HepG2 (cell line): ENCODE data around the gene TTBK1. TPM values are rescaled to one million over a fixed set of nuclear protein-coding genes. Genes with fewer than 3 reads are reported as not detected.

ENCODE experiments used
- CBX5 ChIP-seq: sonication (generic); formaldehyde crosslinking; IDR thresholded peaks from 2 replicates; pipeline ENCODE4 v1.4.0; 2020; ENCODE audit warnings: missing genetic modification reagents, borderline replicate concordance
- DNMT1 ChIP-seq: sonication (generic); formaldehyde crosslinking; IDR thresholded peaks from 2 replicates; pipeline ENCODE4 v1.5.1; 2020; ENCODE audit warnings: mild to moderate bottlenecking, missing genetic modification reagents
- EHMT2 ChIP-seq: fragments of 200-600 bp; sonication (generic); IDR thresholded peaks from 2 replicates; pipeline ENCODE4 v1.7.0; 2017; ENCODE audit warnings: antibody characterized with exemption, low read depth, low read length, borderline replicate concordance
- EZH2 ChIP-seq: conservative IDR thresholded peaks from 2 replicates; pipeline ENCODE4 v1.6.1; 2012; ENCODE audit warnings: mild to moderate bottlenecking, low read depth, low read length, moderate library complexity
- HNF4A ChIP-seq: sonication (generic); formaldehyde crosslinking; IDR thresholded peaks from 2 replicates; pipeline ENCODE4 v1.4.0; 2020; ENCODE audit warnings: missing genetic modification reagents
- IKZF4 ChIP-seq: sonication (generic); formaldehyde crosslinking; IDR thresholded peaks from 2 replicates; pipeline ENCODE4 v1.5.1; 2020; ENCODE audit warnings: borderline replicate concordance, mild to moderate bottlenecking, low read depth, missing genetic modification reagents; ENCODE audit errors: not compliant biosample characterization
- MAFG ChIP-seq: sonication (generic); formaldehyde crosslinking; IDR thresholded peaks from 2 replicates; pipeline ENCODE4 v1.5.1; 2020; ENCODE audit warnings: mild to moderate bottlenecking, missing genetic modification reagents
- MXD4 ChIP-seq: IDR thresholded peaks from 2 replicates; pipeline ENCODE4 v1.6.1; 2016; ENCODE audit warnings: mild to moderate bottlenecking, missing biosample characterization, missing genetic modification reagents
- NFIC ChIP-seq: IDR thresholded peaks from 2 replicates; pipeline ENCODE4 v1.6.1; 2012; ENCODE audit warnings: mild to moderate bottlenecking, low read length, inconsistent platforms
- NONO ChIP-seq, 2 experiments: fragments of 450-650 bp in 1 of 2; sonication (generic) in 1 of 2; formaldehyde crosslinking in 1 of 2; IDR thresholded peaks in 1 of 2; conservative IDR thresholded peaks in 1 of 2; 2 replicates each; pipeline versions ENCODE4 v1.6.1 to v1.8.0; 2017 to 2022; ENCODE audit warnings: mild to moderate bottlenecking in 1 of 2, missing genetic modification reagents in 1 of 2, moderate library complexity in 1 of 2
- PRPF4 ChIP-seq: fragments of 200-400 bp; formaldehyde crosslinking; IDR thresholded peaks from 2 replicates; pipeline ENCODE4 v1.6.1; 2016; ENCODE audit warnings: low read length, low read depth; ENCODE audit not compliant: poor library complexity, severe bottlenecking
- RFX1 ChIP-seq: fragments of 450-650 bp; IDR thresholded peaks from 2 replicates; pipeline ENCODE4 v1.6.1; 2017
- SAFB2 ChIP-seq: sonication (generic); formaldehyde crosslinking; IDR thresholded peaks from 2 replicates; pipeline ENCODE4 v1.5.1; 2020; ENCODE audit warnings: missing genetic modification reagents, low read depth, mild to moderate bottlenecking, borderline replicate concordance
- SALL1 ChIP-seq: sonication (generic); formaldehyde crosslinking; IDR thresholded peaks from 2 replicates; pipeline ENCODE4 v1.8.0; 2022; ENCODE audit warnings: mild to moderate bottlenecking, missing genetic modification reagents
- SCMH1 ChIP-seq: sonication (generic); formaldehyde crosslinking; IDR thresholded peaks from 2 replicates; pipeline ENCODE4 v1.9.0; 2021; ENCODE audit warnings: missing genetic modification reagents, mild to moderate bottlenecking, borderline replicate concordance
- SRF ChIP-seq: IDR thresholded peaks from 2 replicates; pipeline ENCODE4 v1.6.1; 2011; ENCODE audit warnings: mild to moderate bottlenecking, low read depth, low read length, moderate library complexity
- SUZ12 ChIP-seq: fragments of 150-350 bp; IDR thresholded peaks from 2 replicates; pipeline ENCODE4 v1.6.1; 2014; ENCODE audit warnings: low read depth, low read length
- ZNF224 ChIP-seq: sonication (generic); formaldehyde crosslinking; IDR thresholded peaks from 2 replicates; pipeline ENCODE4 v1.5.0; 2020; ENCODE audit warnings: mild to moderate bottlenecking, missing genetic modification reagents
- ZNF296 ChIP-seq: sonication (generic); formaldehyde crosslinking; conservative IDR thresholded peaks from 2 replicates; pipeline ENCODE4 v1.5.0; 2020; ENCODE audit warnings: mild to moderate bottlenecking, missing genetic modification reagents
- ZNF441 ChIP-seq: sonication (generic); formaldehyde crosslinking; IDR thresholded peaks from 2 replicates; pipeline ENCODE4 v1.7.0; 2021; ENCODE audit warnings: missing genetic modification reagents, borderline replicate concordance
- ZNF546 ChIP-seq: sonication (generic); formaldehyde crosslinking; conservative IDR thresholded peaks from 2 replicates; pipeline ENCODE4 v1.8.1; 2023; ENCODE audit warnings: mild to moderate bottlenecking, missing genetic modification reagents
- ZNF563 ChIP-seq: sonication (generic); formaldehyde crosslinking; IDR thresholded peaks from 2 replicates; pipeline ENCODE4 v1.8.0; 2022; ENCODE audit warnings: mild to moderate bottlenecking, moderate library complexity, missing genetic modification reagents
- ZNF674 ChIP-seq: sonication (generic); formaldehyde crosslinking; IDR thresholded peaks from 2 replicates; pipeline ENCODE4 v1.5.0; 2020; ENCODE audit warnings: low read depth, mild to moderate bottlenecking, missing genetic modification reagents
- ZNF709 ChIP-seq: sonication (generic); formaldehyde crosslinking; IDR thresholded peaks from 2 replicates; pipeline ENCODE4 v1.5.0; 2020; ENCODE audit warnings: mild to moderate bottlenecking, missing genetic modification reagents
- ZNF766 ChIP-seq: sonication (generic); formaldehyde crosslinking; IDR thresholded peaks from 2 replicates; pipeline ENCODE4 v1.5.0; 2020; ENCODE audit warnings: missing genetic modification reagents, borderline replicate concordance
- polyA plus RNA-seq, 8 experiments: library from polyadenylated mRNA; depleted of rRNA in 3 of 8; stranded (reverse) in 7 of 8; unstranded in 1 of 8; fragments of >200 nt; fragmentation: Illumina TruSeq in 4 of 8; extraction: Trizol in 4 of 8; gene quantifications; 2 replicates each; pipeline versions ENCODE4 v1.2.1 to v1.2.3, GENCODE V29; 2011 to 2016; ENCODE audit warnings: low read depth in 4 of 8, missing spikeins in 1 of 8, mixed read lengths in 1 of 8; ENCODE audit not compliant: insufficient read depth in 1 of 8
- total RNA-seq, 5 experiments: library from RNA; depleted of rRNA; stranded (reverse); fragments of >200 nt; fragmentation: Illumina TruSeq; extraction: Trizol; gene quantifications; 2 replicates each; pipeline ENCODE4 v1.2.3, GENCODE V29; 2016; ENCODE audit warnings: low read depth in 1 of 5
- TF ChIP-seq, protein P1 (sequence below): sonication (generic); formaldehyde crosslinking; IDR thresholded peaks from 2 replicates; pipeline ENCODE4 v1.8.0; 2022; ENCODE audit warnings: mild to moderate bottlenecking, missing genetic modification reagents; ENCODE audit not compliant: insufficient replicate concordance
- TF ChIP-seq, protein P2 (sequence below): sonication (generic); formaldehyde crosslinking; IDR thresholded peaks from 2 replicates; pipeline ENCODE4 v1.5.0; 2020; ENCODE audit warnings: missing genetic modification reagents
- TF ChIP-seq, protein P3 (sequence below): sonication (generic); formaldehyde crosslinking; IDR thresholded peaks from 2 replicates; pipeline ENCODE4 v1.8.0; 2023; ENCODE audit warnings: mild to moderate bottlenecking, missing genetic modification reagents

Gene TTBK1
- total and polyA plus RNA-seq, 2 of the 13 experiments (the other 11 are each of a cell fraction or from before 2014, with no cell fraction given), result 0.24 to 0.33 TPM

DNA sequence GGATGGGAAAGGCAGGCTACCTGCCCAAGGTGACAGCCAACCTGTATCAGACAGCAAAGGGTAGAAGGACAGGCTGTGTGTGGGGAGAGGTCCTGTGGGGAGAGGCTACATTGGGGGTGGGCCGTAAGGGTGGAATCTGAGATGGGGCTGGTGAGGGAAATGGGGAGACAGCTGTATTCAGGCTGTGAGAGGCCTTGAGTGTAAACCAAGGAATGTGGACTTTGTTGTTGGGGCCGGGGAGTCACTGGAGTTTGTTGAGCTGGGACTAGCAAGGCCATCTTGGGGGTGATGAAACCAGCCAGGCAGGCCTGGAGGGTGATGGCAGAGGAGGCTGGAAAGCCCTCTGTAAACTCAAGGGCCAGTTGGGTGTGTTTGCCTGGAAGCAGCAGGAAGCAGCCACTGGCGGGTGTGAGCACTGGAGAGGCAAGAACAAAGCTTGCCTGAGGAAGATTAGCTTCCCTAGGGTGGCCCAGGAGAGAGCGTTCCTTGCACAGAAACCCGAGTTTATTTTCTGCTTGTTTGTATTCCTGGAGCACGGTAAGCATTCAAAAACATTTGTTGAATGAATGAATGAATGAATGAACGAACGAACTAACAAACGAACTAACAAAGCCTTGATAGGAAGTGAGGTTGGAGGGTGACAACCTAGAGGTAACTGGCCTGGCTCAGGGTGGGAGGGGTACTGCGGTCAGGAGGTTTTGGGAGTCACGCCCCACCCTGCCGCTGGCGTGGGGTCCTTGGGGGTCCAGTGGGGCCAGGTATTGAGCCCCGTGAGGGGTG lies 18.9 kb downstream of the TTBK1 start (continued):
- TF ChIP-seq DNMT1 (CRISPR knock-in tag) (no peak), SAFB2 (CRISPR knock-in tag) (no peak), ZNF674 (CRISPR knock-in tag) (no peak), HNF4A (CRISPR knock-in tag) (peak; percentile 87), RFX1 (no peak), NONO (IDR thresholded peaks at IDR 0.05) (no peak), NONO (CRISPR knock-in tag; conservative IDR thresholded peaks at IDR 0.05) (no peak), CBX5 (0 out of 2 replicates have a peak, but pooled peaks have one; percentile 44), MAFG (no peak), PRPF4 (no peak), EHMT2 (no peak), MXD4 (CRISPR knock-in tag) (0 out of 2 replicates have a peak, but pooled peaks have one; percentile 47), ZNF766 (CRISPR knock-in tag) (no peak), SRF (no peak), NFIC (no peak), ZNF563 (no peak), SUZ12 (no peak), SCMH1 (CRISPR knock-in tag) (no peak), ZNF441 (CRISPR knock-in tag) (no peak), SALL1 (peak; percentile 68), ZNF546 (CRISPR knock-in tag) (0 out of 2 replicates have a peak, but pooled peaks have one; percentile 20), IKZF4 (CRISPR knock-in tag) (no peak), ZNF224 (CRISPR knock-in tag) (0 out of 2 replicates have a peak, but pooled peaks have one; percentile 12), EZH2 (no peak), ZNF709 (CRISPR knock-in tag) (no peak), ZNF296 (CRISPR knock-in tag) (no peak; the same call in 1 of the 2 replicates)
- TF ChIP-seq, protein P1, sequence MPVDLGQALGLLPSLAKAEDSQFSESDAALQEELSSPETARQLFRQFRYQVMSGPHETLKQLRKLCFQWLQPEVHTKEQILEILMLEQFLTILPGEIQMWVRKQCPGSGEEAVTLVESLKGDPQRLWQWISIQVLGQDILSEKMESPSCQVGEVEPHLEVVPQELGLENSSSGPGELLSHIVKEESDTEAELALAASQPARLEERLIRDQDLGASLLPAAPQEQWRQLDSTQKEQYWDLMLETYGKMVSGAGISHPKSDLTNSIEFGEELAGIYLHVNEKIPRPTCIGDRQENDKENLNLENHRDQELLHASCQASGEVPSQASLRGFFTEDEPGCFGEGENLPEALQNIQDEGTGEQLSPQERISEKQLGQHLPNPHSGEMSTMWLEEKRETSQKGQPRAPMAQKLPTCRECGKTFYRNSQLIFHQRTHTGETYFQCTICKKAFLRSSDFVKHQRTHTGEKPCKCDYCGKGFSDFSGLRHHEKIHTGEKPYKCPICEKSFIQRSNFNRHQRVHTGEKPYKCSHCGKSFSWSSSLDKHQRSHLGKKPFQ (CRISPR knock-in tag), result no peak
- TF ChIP-seq, protein P2, sequence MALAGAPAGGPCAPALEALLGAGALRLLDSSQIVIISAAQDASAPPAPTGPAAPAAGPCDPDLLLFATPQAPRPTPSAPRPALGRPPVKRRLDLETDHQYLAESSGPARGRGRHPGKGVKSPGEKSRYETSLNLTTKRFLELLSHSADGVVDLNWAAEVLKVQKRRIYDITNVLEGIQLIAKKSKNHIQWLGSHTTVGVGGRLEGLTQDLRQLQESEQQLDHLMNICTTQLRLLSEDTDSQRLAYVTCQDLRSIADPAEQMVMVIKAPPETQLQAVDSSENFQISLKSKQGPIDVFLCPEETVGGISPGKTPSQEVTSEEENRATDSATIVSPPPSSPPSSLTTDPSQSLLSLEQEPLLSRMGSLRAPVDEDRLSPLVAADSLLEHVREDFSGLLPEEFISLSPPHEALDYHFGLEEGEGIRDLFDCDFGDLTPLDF (CRISPR knock-in tag), result no peak
- TF ChIP-seq, protein P3, sequence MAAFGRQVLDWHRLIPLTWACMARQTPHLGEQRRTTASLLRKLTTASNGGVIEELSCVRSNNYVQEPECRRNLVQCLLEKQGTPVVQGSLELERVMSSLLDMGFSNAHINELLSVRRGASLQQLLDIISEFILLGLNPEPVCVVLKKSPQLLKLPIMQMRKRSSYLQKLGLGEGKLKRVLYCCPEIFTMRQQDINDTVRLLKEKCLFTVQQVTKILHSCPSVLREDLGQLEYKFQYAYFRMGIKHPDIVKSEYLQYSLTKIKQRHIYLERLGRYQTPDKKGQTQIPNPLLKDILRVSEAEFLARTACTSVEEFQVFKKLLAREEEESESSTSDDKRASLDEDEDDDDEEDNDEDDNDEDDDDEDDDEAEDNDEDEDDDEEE, result no peak
